H1 (cell line): ENCODE results near the gene CIB4. TPM values are rescaled to one million over a fixed set of nuclear protein-coding genes. Genes with fewer than 3 reads are reported as not detected.

Source experiments
- CTCF ChIA-PET: fragments of 300-600 bp; sonication (Branson Sonifier 250); formaldehyde crosslinking; loops from one replicate; lab custom pipeline; 2021; ENCODE audit not compliant: partially characterized antibody; lab: Charles Lee
- POLR2A ChIA-PET: fragments of 300-600 bp; sonication (Branson Sonifier 250); formaldehyde crosslinking; loops from one replicate; lab custom pipeline; 2021; ENCODE audit warnings: inconsistent platforms; ENCODE audit not compliant: partially characterized antibody; lab: Charles Lee
- DNase-seq, 2 experiments: peaks; one replicate each; pipeline versions ENCODE4 v3.0.0 to v3.0.0-alpha.2; 2010 to 2022; ENCODE audit warnings: low spot score in 2 of 2, low read depth in 1 of 2, mixed read lengths in 1 of 2
- FAIRE-seq: peaks from 2 replicates; lab custom pipeline; 2011; peaks lifted over from hg19 to GRCh38; lab: Jason Lieb, UNC
- H2AFZ ChIP-seq: 2 replicates; pipeline ENCODE4 v1.8.1; 2012; ENCODE audit warnings: low read length, inconsistent platforms
- H2AK5ac ChIP-seq: 2 replicates; pipeline ENCODE4 v1.6.1; 2013; ENCODE audit warnings: low read depth, low read length
- H2BK120ac ChIP-seq: replicated peaks from 2 replicates; pipeline ENCODE3; 2013; ENCODE audit warnings: low read depth, low read length, inconsistent platforms
- H2BK12ac ChIP-seq: 2 replicates; pipeline ENCODE4 v1.6.1; 2013; ENCODE audit warnings: low read depth, low read length
- H2BK15ac ChIP-seq: 2 replicates; pipeline ENCODE4 v1.6.1; 2013; ENCODE audit warnings: low read length
- H2BK20ac ChIP-seq: 2 replicates; pipeline ENCODE4 v1.6.1; 2013; ENCODE audit warnings: low read length
- H2BK5ac ChIP-seq: 2 replicates; pipeline ENCODE4 v1.6.1; 2013; ENCODE audit warnings: low read depth, low read length
- H3K14ac ChIP-seq: 2 replicates; pipeline ENCODE4 v1.6.1; 2013; ENCODE audit warnings: inconsistent platforms; ENCODE audit not compliant: insufficient read length
- H3K18ac ChIP-seq: 2 replicates; pipeline ENCODE4 v1.6.1; 2013; ENCODE audit warnings: low read length; ENCODE audit errors: extremely low read depth
- H3K23ac ChIP-seq: 2 replicates; pipeline ENCODE4 v1.6.1; 2013; ENCODE audit warnings: inconsistent platforms; ENCODE audit not compliant: insufficient read length
- H3K23me2 ChIP-seq: 2 replicates; pipeline ENCODE4 v1.6.1; 2013; ENCODE audit warnings: low read depth, low read length
- H3K27ac ChIP-seq: 2 replicates; pipeline ENCODE4 v1.6.1; 2011; ENCODE audit warnings: low read depth, low read length, inconsistent platforms
- H3K27me3 ChIP-seq, 4 experiments: replicated peaks in 1 of 4; 1 replicate in 1 of 4; 2 replicates in 3 of 4; pipeline versions ENCODE4 v1.6.1 to v1.8.1; 2011 to 2013; ENCODE audit warnings: low read length in 3 of 4, mild to moderate bottlenecking in 3 of 4, inconsistent platforms in 2 of 4, mixed read lengths in 2 of 4, moderate library complexity in 1 of 4; ENCODE audit not compliant: control insufficient read depth in 3 of 4, insufficient read depth in 3 of 4; ENCODE audit errors: extremely low read depth in 1 of 4
- H3K36me3 ChIP-seq, 4 experiments: 2 replicates each; pipeline versions ENCODE4 v1.6.1 to v1.8.1; 2011 to 2013; ENCODE audit warnings: mild to moderate bottlenecking in 4 of 4, low read length in 3 of 4, moderate library complexity in 2 of 4, control low read depth in 1 of 4, inconsistent platforms in 1 of 4; ENCODE audit not compliant: insufficient read depth in 4 of 4, control insufficient read depth in 2 of 4
- H3K4ac ChIP-seq: replicated peaks from 2 replicates; pipeline ENCODE3; 2013; ENCODE audit warnings: low read length, low read depth, mixed read lengths, inconsistent platforms; ENCODE audit not compliant: insufficient read length
- H3K4me1 ChIP-seq, 4 experiments: replicated peaks in 1 of 4; 1 replicate in 1 of 4; 2 replicates in 3 of 4; pipeline versions ENCODE4 v1.6.1 to v1.8.1; 2011 to 2013; ENCODE audit warnings: low read length in 3 of 4, inconsistent platforms in 2 of 4, mixed read lengths in 1 of 4; ENCODE audit not compliant: insufficient read depth in 4 of 4, control insufficient read depth in 3 of 4
- H3K4me2 ChIP-seq, 2 experiments: 2 replicates each; pipeline versions ENCODE4 v1.6.1 to v1.8.1; 2011 to 2013; ENCODE audit warnings: low read depth in 2 of 2, low read length in 2 of 2, control low read depth in 1 of 2, inconsistent platforms in 1 of 2, mild to moderate bottlenecking in 1 of 2; ENCODE audit not compliant: insufficient read depth in 1 of 2
- H3K4me3 ChIP-seq, 4 experiments: fragments of 200-600, 300-600 bp in 1 of 4; sonication (generic), shearing (Covaris generic), sonication (Bioruptor Twin) in 1 of 4; 2 replicates each; pipeline versions ENCODE4 v1.5.1 to v1.8.1; 2011 to 2016; ENCODE audit warnings: low read length in 4 of 4, low read depth in 3 of 4, control low read depth in 2 of 4, inconsistent platforms in 2 of 4, mild to moderate bottlenecking in 2 of 4, mixed read lengths in 1 of 4, moderate library complexity in 1 of 4; ENCODE audit not compliant: insufficient read depth in 2 of 4; ENCODE audit errors: extremely low read depth in 1 of 4
- H3K56ac ChIP-seq: replicated peaks from 2 replicates; pipeline ENCODE3; 2013; ENCODE audit warnings: low read depth, mild to moderate bottlenecking, mixed read lengths, low read length, inconsistent platforms; ENCODE audit not compliant: insufficient read length
- H3K79me1 ChIP-seq: 2 replicates; pipeline ENCODE4 v1.6.1; 2013; ENCODE audit warnings: low read depth, low read length, control low read depth
- H3K79me2 ChIP-seq, 2 experiments: 2 replicates each; pipeline versions ENCODE4 v1.6.1 to v1.8.1; 2012 to 2013; ENCODE audit warnings: low read length in 2 of 2, mild to moderate bottlenecking in 2 of 2, inconsistent platforms in 1 of 2; ENCODE audit not compliant: insufficient read depth in 2 of 2, control insufficient read depth in 1 of 2
- H3K9ac ChIP-seq, 4 experiments: replicated peaks in 1 of 4; 1 replicate in 1 of 4; 2 replicates in 3 of 4; pipeline versions ENCODE4 v1.6.1 to v1.8.1; 2011 to 2013; ENCODE audit warnings: low read depth in 3 of 4, low read length in 3 of 4, control low read depth in 2 of 4, mild to moderate bottlenecking in 2 of 4, moderate library complexity in 2 of 4, inconsistent platforms in 1 of 4; ENCODE audit errors: extremely low read depth in 1 of 4
- H3K9me3 ChIP-seq, 2 experiments: 2 replicates each; pipeline versions ENCODE4 v1.6.1 to v1.8.1; 2012 to 2013; ENCODE audit warnings: mild to moderate bottlenecking in 2 of 2, moderate library complexity in 2 of 2, control low read depth in 1 of 2, inconsistent platforms in 1 of 2, low read depth in 1 of 2, low read length in 1 of 2, mixed read lengths in 1 of 2; ENCODE audit not compliant: insufficient read depth in 2 of 2
- H4K20me1 ChIP-seq, 2 experiments: replicated peaks in 1 of 2; 2 replicates each; pipeline versions ENCODE3 to v1.8.1; 2011 to 2013; ENCODE audit warnings: inconsistent platforms in 2 of 2, low read length in 2 of 2, mild to moderate bottlenecking in 1 of 2; ENCODE audit not compliant: insufficient read depth in 2 of 2, control insufficient read depth in 1 of 2
- H4K5ac ChIP-seq: 2 replicates; pipeline ENCODE4 v1.6.1; 2013; ENCODE audit warnings: low read length, low read depth, mixed read lengths, inconsistent platforms; ENCODE audit not compliant: insufficient read length
- H4K8ac ChIP-seq: 2 replicates; pipeline ENCODE4 v1.8.0; 2013; ENCODE audit warnings: mild to moderate bottlenecking, moderate library complexity, low read length, inconsistent platforms; ENCODE audit not compliant: insufficient read depth; ENCODE audit errors: extremely low read depth
- H4K91ac ChIP-seq: replicated peaks from 2 replicates; pipeline ENCODE3; 2013; ENCODE audit warnings: low read length, mixed read lengths, inconsistent platforms; ENCODE audit not compliant: insufficient read length
- ASH2L ChIP-seq: fragments of 200-600, 300-600 bp; sonication (generic); IDR thresholded peaks from one replicate; pipeline ENCODE4 v1.7.1; 2017; ENCODE audit warnings: low read length
- BACH1 ChIP-seq: IDR thresholded peaks from 2 replicates; pipeline ENCODE4 v1.6.1; 2012; ENCODE audit warnings: low read length, improper control_type of control experiment
- CREB1 ChIP-seq: IDR thresholded peaks from 2 replicates; pipeline ENCODE4 v1.6.1; 2012; ENCODE audit warnings: inconsistent platforms
- EZH2 ChIP-seq: fragments of 200-600 bp; sonication (generic); IDR thresholded peaks from 2 replicates; pipeline ENCODE4 v1.7.1; 2012; ENCODE audit warnings: low read depth, mild to moderate bottlenecking, moderate library complexity, low read length, inconsistent platforms; ENCODE audit not compliant: severe bottlenecking
- JUND ChIP-seq: IDR thresholded peaks from 2 replicates; pipeline ENCODE4 v1.6.1; 2011; ENCODE audit warnings: mild to moderate bottlenecking, improper control_type of control experiment, low read length
- KDM1A ChIP-seq: fragments of 200-600, 300-600 bp; sonication (generic); IDR thresholded peaks from 2 replicates; pipeline ENCODE4 v1.7.1; 2016; ENCODE audit warnings: mild to moderate bottlenecking, low read length, borderline replicate concordance
- NRF1 ChIP-seq: IDR thresholded peaks from 2 replicates; pipeline ENCODE4 v1.6.1; 2011; ENCODE audit warnings: mild to moderate bottlenecking, low read depth, low read length, improper control_type of control experiment
- PHF8 ChIP-seq: fragments of 200-600 bp; sonication (generic); conservative IDR thresholded peaks from 2 replicates; pipeline ENCODE4 v1.7.1; 2012; ENCODE audit warnings: low read depth, mild to moderate bottlenecking, inconsistent platforms, low read length, moderate library complexity
- POU5F1 ChIP-seq: IDR thresholded peaks from 2 replicates; pipeline ENCODE4 v1.6.1; 2011; ENCODE audit warnings: low read depth, mild to moderate bottlenecking, low read length, moderate library complexity
- RBBP5 ChIP-seq: IDR thresholded peaks from 2 replicates; pipeline ENCODE4 v1.7.1; 2012; ENCODE audit warnings: low read depth, mild to moderate bottlenecking, inconsistent platforms, low read length, moderate library complexity, borderline replicate concordance
- RNF2 ChIP-seq: fragments of 200-900, 300-1000 bp; sonication (generic); IDR thresholded peaks from 2 replicates; pipeline ENCODE4 v1.7.1; 2016; ENCODE audit warnings: borderline replicate concordance, low read depth, mild to moderate bottlenecking, antibody characterized with exemption, low read length; ENCODE audit not compliant: poor library complexity, severe bottlenecking; ENCODE audit errors: missing control alignments
- RXRA ChIP-seq: IDR thresholded peaks from 2 replicates; pipeline ENCODE4 v1.6.1; 2011; ENCODE audit warnings: low read depth, mild to moderate bottlenecking, low read length, moderate library complexity; ENCODE audit not compliant: insufficient read depth
- SP1 ChIP-seq: IDR thresholded peaks from 2 replicates; pipeline ENCODE4 v1.6.1; 2011; ENCODE audit warnings: low read depth, low read length
- SP2 ChIP-seq: IDR thresholded peaks from 2 replicates; pipeline ENCODE4 v1.6.1; 2012; ENCODE audit warnings: mild to moderate bottlenecking, low read length, inconsistent platforms
- YY1 ChIP-seq: IDR thresholded peaks from 2 replicates; pipeline ENCODE4 v1.6.1; 2011; ENCODE audit warnings: low read depth, mild to moderate bottlenecking, low read length
- WGBS, 2 experiments: shearing (Covaris generic) in 1 of 2; methylation state at CpG; one replicate each; pipeline versions ENCODE4 v1.1.6 to v1.1.7; 2013 to 2015; ENCODE audit warnings: low lambda C conversion rate in 2 of 2, mixed read lengths in 2 of 2, inconsistent platforms in 1 of 2, low coverage in 1 of 2, missing lambda C conversion rate in 1 of 2; ENCODE audit not compliant: insufficient replicate concordance in 2 of 2, insufficient coverage in 1 of 2, insufficient read length in 1 of 2; ENCODE audit errors: extremely low coverage in 1 of 2, missing lambda C conversion rate in 1 of 2; 5-methylcytosine and 5-hydroxymethylcytosine counted together
- polyA plus RNA-seq, 7 experiments: library from polyadenylated mRNA; depleted of rRNA in 3 of 7; stranded (reverse) in 5 of 7; unstranded in 2 of 7; fragments of >200 nt in 5 of 7; fragments of 200-250 nt in 2 of 7; gene quantifications; 1 replicate in 5 of 7; 2 replicates in 1 of 7; 4 replicates in 1 of 7; pipeline versions ENCODE4 v1.2.1 to v1.2.3, GENCODE V29; 2011 to 2013; ENCODE audit warnings: missing spikeins in 2 of 7, mixed read lengths in 2 of 7
- total RNA-seq: library from RNA; stranded (reverse); fragmentation: NEBNext Ultra II Directional; extraction: Animal tissue kit (Norgen Biotek cat#: 25700); gene quantifications from 2 replicates; pipeline ENCODE4 v1.2.1, GENCODE V29; 2021

CIB4 gene
- total and polyA plus RNA-seq, 2 of the 8 experiments (the other 6 are each of a cell fraction or from before 2014, with no cell fraction given), result not detected

DNA sequence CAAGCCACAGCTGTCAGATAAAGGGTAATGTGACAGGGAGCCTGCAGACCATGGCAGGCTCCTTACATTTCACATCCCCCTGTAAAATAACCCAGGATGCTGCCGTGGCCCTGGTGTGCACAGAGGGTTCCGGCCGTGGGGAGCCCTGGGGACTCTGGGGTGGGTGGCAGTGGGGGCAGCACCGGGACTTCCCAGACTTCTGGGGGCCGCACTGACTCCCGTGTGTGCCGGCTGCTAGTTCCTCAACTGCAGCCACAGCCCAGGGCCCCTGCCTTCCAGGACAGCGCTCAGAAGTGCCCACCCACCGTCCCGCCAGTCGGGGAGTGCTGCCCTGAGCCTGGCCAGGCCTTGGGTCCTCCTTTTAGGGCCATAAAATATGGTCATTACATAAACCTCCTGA, 56.5 kb downstream of the CIB4 start:
- Histone ChIP-seq H3K4me3 (no peak overlapping the region), H3K18ac (no peak overlapping the region), H4K8ac (no peak overlapping the region), H4K91ac (no peak overlapping the region), H3K23ac (no peak overlapping the region), H3K9me3 (no peaks in the 10 kb centered on the region), H2BK5ac (no peak overlapping the region), H2BK120ac (no peak overlapping the region), H4K20me1 (no peaks in the 10 kb centered on the region), H3K27me3 (peaks cover 0 to 3% (median 0%) of the 10 kb centered on the region in 4 experiments; a peak in 1 of 7 replicates), H3K23me2 (no peaks in the 10 kb centered on the region), H2BK15ac (no peak overlapping the region), H3K14ac (no peak overlapping the region), H3K4me1 (no peaks in the 10 kb centered on the region), H2BK20ac (no peak overlapping the region), H3K9ac (no peak overlapping the region), H3K27ac (no peak overlapping the region), H3K79me1 (no peaks in the 10 kb centered on the region), H2AK5ac (no peak overlapping the region), H3K4me2 (no peak overlapping the region), H3K79me2 (no peaks in the 10 kb centered on the region), H2AFZ (no peak overlapping the region), H3K4ac (no peak overlapping the region), H3K36me3 (no peaks in the 10 kb centered on the region), H4K5ac (no peak overlapping the region), H3K56ac (no peak overlapping the region), H2BK12ac (no peak overlapping the region)
- DNase-seq (no peak), FAIRE-seq (no peak)
- 88% methylated on average over 10 of the region's 11 CpGs; no CpG with 5 or more reads in 1 of the 2 experiments for WGBS, 2 experiments
- ChIA-PET CTCF (interaction anchor here (1.1 kb wide), 2 partner anchors 8 to 118 kb away, joined by 3 read pairs; no protein-coding TSS in a partner anchor), POLR2A (no interaction called here)
- no peak for TF ChIP-seq SP2
- no peak for TF ChIP-seq NRF1
- no peak for TF ChIP-seq SP1
- no peak for TF ChIP-seq KDM1A
- TF ChIP-seq RBBP5, result no peak
- no peak for TF ChIP-seq JUND
- TF ChIP-seq YY1, result no peak
- TF ChIP-seq RNF2, result no peak
- no peak for TF ChIP-seq PHF8
- no peak for TF ChIP-seq ASH2L
- TF ChIP-seq RXRA, result no peak
- no peak for TF ChIP-seq BACH1
- no peak for TF ChIP-seq EZH2
- TF ChIP-seq CREB1, result no peak
- TF ChIP-seq POU5F1, result no peak
